Measurements from ENCODE around the gene MMD. TPM values are rescaled to one million over a fixed set of nuclear protein-coding genes. Genes with fewer than 3 reads are reported as not detected.
A peak's percentile ranks its signal among the peaks of the same experiment; 100 is the strongest.

MMD gene
- total and polyA plus RNA-seq, 2 of the 13 experiments (the other 11 are each of a cell fraction or from before 2014, with no cell fraction given), result 121 to 225 TPM

GRCh38 chr17:55394357-55395021 lies 27.1 kb downstream of the MMD start (continued):
- TF ChIP-seq GTF2F1 (IDR thresholded peaks at IDR 0.05; ENCODE audit: low read length) (no peak), ZNF160 (CRISPR knock-in tag; IDR thresholded peaks at IDR 0.05) (no peak), NFRKB (IDR thresholded peaks at IDR 0.05) (no peak), MED13 (CRISPR knock-in tag; IDR thresholded peaks at IDR 0.05) (peak; percentile 73; the same call in 1 of the 2 replicates), HIC2 (CRISPR knock-in tag; IDR thresholded peaks at IDR 0.05; ENCODE audit: low read depth) (no peak), BCL6 (CRISPR knock-in tag; IDR thresholded peaks at IDR 0.05) (peak; percentile 91), SOX5 (CRISPR knock-in tag; IDR thresholded peaks at IDR 0.05; ENCODE audit: borderline replicate concordance) (peak; percentile 92), ZNF563 (CRISPR knock-in tag; IDR thresholded peaks at IDR 0.05) (no peak), ELK4 (CRISPR knock-in tag; IDR thresholded peaks at IDR 0.05; ENCODE audit: borderline replicate concordance) (no peak), FOXP4 (CRISPR knock-in tag; IDR thresholded peaks at IDR 0.05) (peak; percentile 94), CCDC6 (CRISPR knock-in tag; IDR thresholded peaks at IDR 0.05) (no peak), GFI1 (CRISPR knock-in tag; IDR thresholded peaks at IDR 0.05; ENCODE audit: borderline replicate concordance) (peak; percentile 82), SMARCE1 (IDR thresholded peaks at IDR 0.05; ENCODE audit: borderline replicate concordance) (peak; percentile 53; the same call in 1 of the 2 replicates), ZNF784 (CRISPR knock-in tag; IDR thresholded peaks at IDR 0.05; ENCODE audit: borderline replicate concordance) (no peak), SP5 (CRISPR knock-in tag; IDR thresholded peaks at IDR 0.05; ENCODE audit: borderline replicate concordance, low read depth) (no peak), ZNF724P (CRISPR knock-in tag; IDR thresholded peaks at IDR 0.05; ENCODE audit: borderline replicate concordance) (no peak), ZNF251 (CRISPR knock-in tag; IDR thresholded peaks at IDR 0.05) (no peak), ATF7-NPFF (CRISPR knock-in tag; IDR thresholded peaks at IDR 0.05; ENCODE audit: low read depth) (no peak), ZNF709 (CRISPR knock-in tag; IDR thresholded peaks at IDR 0.05) (0 out of 2 replicates have a peak, but pooled peaks have one; percentile 35), SNAPC2 (CRISPR knock-in tag; IDR thresholded peaks at IDR 0.05) (0 out of 2 replicates have a peak, but pooled peaks have one; percentile 65), IRX3 (CRISPR knock-in tag; IDR thresholded peaks at IDR 0.05; ENCODE audit: borderline replicate concordance, low read depth) (peak; percentile 80; the same call in 1 of the 2 replicates), HMG20B (CRISPR knock-in tag; conservative IDR thresholded peaks at IDR 0.05) (0 out of 2 replicates have a peak, but pooled peaks have one; percentile 29), SALL2 (CRISPR knock-in tag; IDR thresholded peaks at IDR 0.05) (peak; percentile 44; the same call in 1 of the 2 replicates), ZNF543 (CRISPR knock-in tag; IDR thresholded peaks at IDR 0.05) (no peak)
